Common myeloid progenitor, CD34-positive (primary cell): Measurements from ENCODE around the gene MAMLD1.

ENCODE experiments used
- CTCF ChIA-PET: fragments of 350-600 bp; sonication (Branson Sonifier 250); formaldehyde crosslinking; loops from one replicate; lab custom pipeline; 2021; ENCODE audit warnings: antibody characterized with exemption; lab: Charles Lee
- POLR2A ChIA-PET: fragments of 350-600 bp; sonication (Branson Sonifier 250); formaldehyde crosslinking; loops from one replicate; lab custom pipeline; 2021; ENCODE audit warnings: antibody characterized with exemption; lab: Charles Lee
- DNase-seq, 3 donors: peaks; one replicate each; pipeline versions ENCODE4 v3.0.0 to v3.0.0-alpha.2; 2013
- H3K27ac ChIP-seq, 2 experiments: 1 replicate in 1 of 2; 2 replicates in 1 of 2; pipeline ENCODE4 v1.7.0; 2013; ENCODE audit warnings: inconsistent platforms in 2 of 2, low read length in 2 of 2, mild to moderate bottlenecking in 2 of 2, low read depth in 1 of 2, moderate library complexity in 1 of 2; ENCODE audit not compliant: severe bottlenecking in 2 of 2, insufficient read depth in 1 of 2, poor library complexity in 1 of 2
- H3K27me3 ChIP-seq, 5 experiments: replicated peaks in 2 of 5; 1 replicate in 3 of 5; 2 replicates in 2 of 5; pipeline versions ENCODE4 v1.6.1 to v1.7.0; 2013; ENCODE audit warnings: low read length in 4 of 5, mild to moderate bottlenecking in 2 of 5, moderate library complexity in 2 of 5, inconsistent platforms in 1 of 5; ENCODE audit not compliant: insufficient read depth in 5 of 5, control insufficient read depth in 4 of 5
- H3K36me3 ChIP-seq, 4 experiments: 1 replicate in 2 of 4; 2 replicates in 2 of 4; pipeline versions ENCODE4 v1.6.1 to v1.7.0; 2013; ENCODE audit warnings: low read length in 3 of 4, control low read depth in 1 of 4, mild to moderate bottlenecking in 1 of 4; ENCODE audit not compliant: control insufficient read depth in 4 of 4, insufficient read depth in 4 of 4
- H3K4me1 ChIP-seq, 4 experiments: 1 replicate in 3 of 4; 2 replicates in 1 of 4; pipeline versions ENCODE4 v1.6.1 to v1.7.1; 2013; ENCODE audit warnings: low read length in 3 of 4, mild to moderate bottlenecking in 3 of 4, control low read depth in 1 of 4, inconsistent platforms in 1 of 4, moderate library complexity in 1 of 4; ENCODE audit not compliant: control insufficient read depth in 4 of 4, insufficient read depth in 4 of 4; ENCODE audit errors: control extremely low read depth in 1 of 4
- H3K4me3 ChIP-seq, 7 experiments: 1 replicate in 4 of 7; 2 replicates in 3 of 7; pipeline versions ENCODE4 v1.5.1 to v1.7.0; 2013; ENCODE audit warnings: mild to moderate bottlenecking in 7 of 7, low read length in 6 of 7, moderate library complexity in 6 of 7, inconsistent platforms in 2 of 7, low read depth in 2 of 7, control low read depth in 1 of 7; ENCODE audit not compliant: insufficient read depth in 4 of 7, control insufficient read depth in 1 of 7; ENCODE audit errors: extremely low read depth in 1 of 7
- H3K9me3 ChIP-seq, 5 experiments: 1 replicate in 4 of 5; 2 replicates in 1 of 5; pipeline versions ENCODE4 v1.6.1 to v1.7.1; 2013; ENCODE audit warnings: low read length in 4 of 5, mild to moderate bottlenecking in 2 of 5, inconsistent platforms in 1 of 5, low read depth in 1 of 5, moderate library complexity in 1 of 5; ENCODE audit not compliant: control insufficient read depth in 4 of 5, insufficient read depth in 2 of 5; ENCODE audit errors: control extremely low read depth in 1 of 5
- WGBS: methylation state at CpG from one replicate; pipeline ENCODE4 v1.1.5; 2013; ENCODE audit not compliant: insufficient coverage; 5-methylcytosine and 5-hydroxymethylcytosine counted together

MAMLD1 gene

GRCh38 chrX:150463566-150463965, 100.4 kb downstream of the MAMLD1 start:
- Histone ChIP-seq H3K4me1 (peaks cover 0 to 7% (median 1%) of the 10 kb centered on the region in 4 experiments), H3K27me3 (no peaks in the 10 kb centered on the region), H3K36me3 (no peaks in the 10 kb centered on the region), H3K9me3 (no peaks in the 10 kb centered on the region), H3K4me3 (no peak overlapping the region), H3K27ac (no peak overlapping the region)
- CTCF ChIA-PET = no interaction called here
- POLR2A ChIA-PET = no interaction called here
- WGBS = 60% methylated on average over 1 of the region's 1 CpG
- no peak for DNase-seq

GRCh38 chrX:150464001-150464400, 100.9 kb downstream of the MAMLD1 start:
- POLR2A ChIA-PET = no interaction called here
- H3K9me3 ChIP-seq = no peaks in the 10 kb centered on the region
- WGBS = 84% methylated on average over 6 of the region's 6 CpGs
- no peak overlapping the region for H3K27ac ChIP-seq
- DNase-seq = no peak
- CTCF ChIA-PET = no interaction called here
- H3K4me1 ChIP-seq = peaks cover 0 to 5% (median 1%) of the 10 kb centered on the region in 4 experiments
- no peak overlapping the region for H3K4me3 ChIP-seq
- no peaks in the 10 kb centered on the region for H3K36me3 ChIP-seq
- no peaks in the 10 kb centered on the region for H3K27me3 ChIP-seq

DNA sequence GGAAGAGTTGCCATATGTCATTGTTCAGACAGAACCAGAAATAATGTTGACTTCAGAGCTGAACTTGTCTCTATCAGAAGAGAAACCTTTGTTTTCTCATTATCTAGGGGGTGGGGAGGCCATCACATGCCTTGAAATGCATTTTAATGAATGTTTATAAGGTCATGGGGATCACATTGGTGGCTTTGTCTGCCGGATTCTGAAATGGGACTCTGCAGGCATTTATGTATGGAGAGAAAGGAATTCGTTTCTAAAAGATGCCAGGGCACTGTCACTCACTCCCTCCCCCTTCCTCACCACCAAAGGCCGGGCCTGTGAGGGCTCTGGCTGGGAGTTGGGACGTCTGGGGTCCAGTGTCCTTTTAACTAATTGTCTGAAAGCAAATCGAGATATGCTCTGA, 102.2 kb downstream of the MAMLD1 start:
- 78% methylated on average over 2 of the region's 5 CpGs for WGBS
- H3K4me3 ChIP-seq = no peak overlapping the region
- ChIA-PET POLR2A (no interaction called here), CTCF (no interaction called here)
- H3K36me3 ChIP-seq = no peaks in the 10 kb centered on the region
- H3K4me1 ChIP-seq = no peaks in the 10 kb centered on the region
- DNase-seq = no peak
- H3K9me3 ChIP-seq = no peaks in the 10 kb centered on the region
- no peak overlapping the region for H3K27ac ChIP-seq
- H3K27me3 ChIP-seq = no peaks in the 10 kb centered on the region

DNA sequence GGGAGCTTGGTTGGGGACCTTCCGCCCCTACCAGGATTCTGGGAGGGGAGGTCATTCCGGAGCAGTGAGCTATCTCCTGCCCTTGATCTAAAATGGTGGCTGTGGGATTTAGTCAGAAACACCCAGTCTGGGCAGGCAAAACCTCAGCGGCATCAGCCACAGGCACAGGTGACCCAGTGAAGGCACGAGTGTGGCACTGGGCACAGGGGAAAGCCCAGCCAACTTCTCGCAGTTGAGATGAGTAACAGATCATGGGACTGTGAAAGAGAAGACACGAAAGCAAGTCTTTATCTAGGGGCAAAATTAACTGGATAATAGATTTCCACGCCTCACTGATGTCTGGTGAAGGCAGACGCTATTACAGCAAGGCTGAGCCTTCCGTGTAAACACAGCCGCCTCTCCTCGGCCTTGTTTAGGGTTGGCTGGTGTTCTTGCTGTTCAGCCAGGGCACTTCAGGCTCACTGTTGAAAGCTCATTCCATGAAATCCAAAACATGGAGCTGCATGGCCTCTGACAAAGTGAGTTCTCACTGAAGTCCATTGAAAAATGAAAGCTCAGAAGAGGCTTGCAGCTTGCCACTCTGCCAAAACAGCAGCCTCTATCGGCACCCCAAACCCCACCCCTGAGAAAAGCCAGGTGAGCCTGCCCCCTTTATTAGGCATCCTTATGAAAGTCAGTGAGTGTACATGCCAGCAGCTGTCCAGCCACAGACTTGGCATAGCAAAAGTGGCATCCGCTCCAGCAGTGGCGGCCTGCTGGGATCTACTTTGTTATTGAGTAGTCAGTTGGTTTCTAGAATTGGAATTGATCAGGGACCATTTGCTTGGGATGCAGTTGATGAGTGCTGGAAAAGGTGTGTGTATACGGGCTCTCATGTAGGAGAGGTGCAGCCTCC, 103.0 kb downstream of the MAMLD1 start:
- Histone ChIP-seq H3K4me1 (no peaks in the 10 kb centered on the region), H3K9me3 (no peaks in the 10 kb centered on the region), H3K27me3 (no peaks in the 10 kb centered on the region), H3K27ac (no peak overlapping the region), H3K4me3 (no peak overlapping the region), H3K36me3 (no peaks in the 10 kb centered on the region)
- DNase-seq = no peak
- 84% methylated on average over 14 of the region's 15 CpGs for WGBS
- CTCF ChIA-PET = no interaction called here
- POLR2A ChIA-PET = no interaction called here

DNA sequence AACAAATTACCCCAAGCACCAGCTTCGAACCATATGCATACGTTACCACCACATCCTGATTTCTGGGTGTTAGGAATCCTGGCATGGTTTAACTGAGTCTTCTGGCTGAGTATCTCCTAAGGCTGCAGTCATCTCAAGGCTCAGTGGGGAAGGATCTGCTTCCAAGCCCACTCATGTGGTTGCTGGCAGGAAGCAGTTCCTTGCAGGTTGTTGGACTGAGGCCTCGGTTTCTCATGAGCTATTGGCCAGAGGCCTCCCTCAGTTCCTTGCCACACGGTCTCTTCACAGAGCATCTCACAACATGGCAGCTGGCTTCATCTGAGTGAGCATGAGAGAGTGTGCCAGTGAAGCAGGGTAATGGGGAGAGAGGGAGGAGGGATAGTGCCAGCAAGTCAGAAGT, 109.2 kb downstream of the MAMLD1 start:
- no peak for DNase-seq
- no peaks in the 10 kb centered on the region for H3K9me3 ChIP-seq
- H3K4me3 ChIP-seq = no peak overlapping the region
- WGBS = 100% methylated on average over 1 of the region's 4 CpGs
- H3K4me1 ChIP-seq = peaks cover 0 to 12% (median 4%) of the 10 kb centered on the region in 4 experiments
- H3K27me3 ChIP-seq = no peaks in the 10 kb centered on the region
- ChIA-PET POLR2A (no interaction called here), CTCF (no interaction called here)
- H3K36me3 ChIP-seq = no peaks in the 10 kb centered on the region
- no peak overlapping the region for H3K27ac ChIP-seq

DNA sequence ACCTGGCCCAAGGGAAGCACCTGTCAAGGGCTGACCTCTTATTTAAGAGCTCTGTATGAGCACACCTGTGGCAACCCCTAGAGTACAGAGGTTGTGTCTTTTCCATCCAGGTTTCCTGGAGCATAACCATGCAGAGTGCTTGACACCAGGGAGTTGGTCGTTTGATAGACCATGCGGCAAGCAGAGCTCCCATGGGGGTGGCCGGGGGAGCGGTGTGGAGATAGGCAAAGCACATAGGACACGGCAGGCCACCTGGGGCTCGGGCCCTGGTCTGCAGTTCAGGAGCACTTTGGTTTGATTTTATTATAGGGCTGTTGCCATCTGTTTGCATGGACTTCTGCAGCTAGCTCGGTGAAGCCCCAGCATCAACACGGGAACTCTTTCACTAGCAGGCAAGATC, 110.3 kb downstream of the MAMLD1 start:
- WGBS = 93% methylated on average over 8 of the region's 8 CpGs
- Histone ChIP-seq H3K4me3 (no peak overlapping the region), H3K27ac (no peak overlapping the region), H3K9me3 (no peaks in the 10 kb centered on the region), H3K27me3 (no peaks in the 10 kb centered on the region), H3K4me1 (peaks cover 3 to 23% (median 12%) of the 10 kb centered on the region in 4 experiments), H3K36me3 (no peaks in the 10 kb centered on the region)
- no peak for DNase-seq
- CTCF ChIA-PET = interaction anchor here (4.5 kb wide), 1 partner anchor 13 kb away, joined by 17 read pairs; no protein-coding TSS in a partner anchor
- POLR2A ChIA-PET = no interaction called here

- no peaks in the 10 kb centered on the region for H3K36me3 ChIP-seq
- H3K27ac ChIP-seq = no peak overlapping the region
- ChIA-PET POLR2A (no interaction called here), CTCF (interaction anchor here (4.5 kb wide), 1 partner anchor 11 kb away, joined by 17 read pairs; no protein-coding TSS in a partner anchor)
- no peaks in the 10 kb centered on the region for H3K27me3 ChIP-seq
- no peak overlapping the region for H3K4me3 ChIP-seq
- peaks cover 3 to 39% (median 14%) of the 10 kb centered on the region in 4 experiments for H3K4me1 ChIP-seq
- 100% methylated on average over 1 of the region's 2 CpGs for WGBS
- no peaks in the 10 kb centered on the region for H3K9me3 ChIP-seq
- DNase-seq = no peak
Observed at GRCh38 chrX:150475461-150475860, 112.3 kb downstream of the MAMLD1 start.
